Breast epithelium (tissue), 4 donors: Measurements from ENCODE around the gene BMP10. TPM values are rescaled to one million over a fixed set of nuclear protein-coding genes. Genes with fewer than 3 reads are reported as not detected.

Experiments used
- DNase-seq, 2 donors: peaks; one replicate each; pipeline ENCODE4 v3.0.0-alpha.2; 2019; ENCODE audit warnings: low spot score in 2 of 2
- H3K27ac ChIP-seq, 2 donors: fragments of 200-600 bp; sonication (generic) in 1 of 2; one replicate each; pipeline ENCODE4 v1.5.1; 2016 to 2019; ENCODE audit warnings: mild to moderate bottlenecking in 1 of 2
- H3K27me3 ChIP-seq, 2 donors: fragments of 200-600 bp; sonication (generic) in 1 of 2; one replicate each; pipeline versions ENCODE4 v1.5.1 to v1.6.0; 2017 to 2019; ENCODE audit warnings: control low read depth in 1 of 2, mild to moderate bottlenecking in 1 of 2
- H3K36me3 ChIP-seq: fragments of 200-600 bp; one replicate; pipeline ENCODE4 v1.5.1; 2019
- H3K4me1 ChIP-seq, 2 donors: fragments of 200-600 bp; sonication (generic); one replicate each; pipeline ENCODE4 v1.5.1; 2016 to 2019; ENCODE audit warnings: control low read depth in 1 of 2
- H3K4me3 ChIP-seq, 3 donors: fragments of 200-600 bp; sonication (generic); 1 replicate in 2 of 3; 2 replicates in 1 of 3; pipeline ENCODE4 v1.5.1; 2016 to 2019; ENCODE audit warnings: mild to moderate bottlenecking in 3 of 3, moderate library complexity in 2 of 3
- H3K9me3 ChIP-seq, 2 donors: fragments of 200-600 bp; sonication (generic) in 1 of 2; one replicate each; pipeline ENCODE4 v1.5.1; 2016 to 2019; ENCODE audit warnings: control low read depth in 1 of 2
- CTCF ChIP-seq, 3 donors: fragments of 450-650 bp; IDR thresholded peaks; one replicate each; pipeline ENCODE4 v1.5.1; 2016 to 2017; ENCODE audit warnings: antibody characterized with exemption in 3 of 3, mild to moderate bottlenecking in 3 of 3, moderate library complexity in 3 of 3
- POLR2A ChIP-seq: fragments of 450-650 bp; IDR thresholded peaks from one replicate; pipeline ENCODE4 v1.6.1; 2016; ENCODE audit warnings: antibody characterized with exemption, mild to moderate bottlenecking, moderate library complexity
- POLR2AphosphoS5 ChIP-seq, 3 donors: sonication (generic); formaldehyde crosslinking; IDR thresholded peaks; one replicate each; pipeline ENCODE4 v1.6.1; 2017; ENCODE audit warnings: antibody characterized with exemption in 3 of 3
- intact Hi-C: fragments of 100-400 bp; cut with DNase I; formaldehyde crosslinking; loops from one replicate; pipeline ENCODE4 v1.15.1; 2023; ENCODE audit warnings: low total_unique reads
- total RNA-seq, 3 donors: library from RNA; depleted of rRNA; stranded (reverse); fragments of >200 nt; gene quantifications; one replicate each; pipeline ENCODE4 v1.1.0, GENCODE V29; 2016

BMP10 gene
- total RNA-seq, 3 donors from 2014 or later, result not detected

- H3K27ac ChIP-seq, result no peak overlapping the region
- no peak for DNase-seq
- intact Hi-C loops, result no loop called here
- H3K4me1 ChIP-seq, result no peaks in the 10 kb centered on the region
- TF ChIP-seq CTCF (IDR thresholded peaks at IDR 0.05), result no peak
- TF ChIP-seq POLR2A, result no peak
- no peak for TF ChIP-seq POLR2AphosphoS5 (IDR thresholded peaks at IDR 0.05)
- no peaks in the 10 kb centered on the region for H3K36me3 ChIP-seq
- H3K4me3 ChIP-seq, result no peak overlapping the region
- no peaks in the 10 kb centered on the region for H3K9me3 ChIP-seq
- no peaks in the 10 kb centered on the region for H3K27me3 ChIP-seq
These were observed 44.2 kb upstream of the BMP10 start for GRCh38 chr2:68915393-68915792.

GRCh38 chr2:68913359-68913758, 42.2 kb upstream of the BMP10 start:
- Histone ChIP-seq H3K4me1 (peaks cover 0 to 7% of the 10 kb centered on the region in 2 donors), H3K9me3 (no peaks in the 10 kb centered on the region), H3K27me3 (no peaks in the 10 kb centered on the region), H3K4me3 (no peak overlapping the region), H3K27ac (no peak overlapping the region), H3K36me3 (no peaks in the 10 kb centered on the region)
- no peak for DNase-seq
- no peak for TF ChIP-seq POLR2AphosphoS5 (IDR thresholded peaks at IDR 0.05)
- intact Hi-C loops, result loop anchor here (5.0 kb wide), 1 partner anchor 146 kb away; no protein-coding TSS in a partner anchor

- no peaks in the 10 kb centered on the region for H3K36me3 ChIP-seq
These were observed 41.5 kb upstream of the BMP10 start for GRCh38 chr2:68912732-68913131.

GRCh38 chr2:68912111-68912510, 40.9 kb upstream of the BMP10 start:
- Histone ChIP-seq H3K4me1 (peaks cover 0 to 7% of the 10 kb centered on the region in 2 donors), H3K36me3 (no peaks in the 10 kb centered on the region), H3K27me3 (no peaks in the 10 kb centered on the region), H3K4me3 (no peak overlapping the region), H3K27ac (no peak overlapping the region), H3K9me3 (no peaks in the 10 kb centered on the region)
- no peak for DNase-seq
- no peak for TF ChIP-seq CTCF (IDR thresholded peaks at IDR 0.05)
- TF ChIP-seq POLR2A, result no peak
- TF ChIP-seq POLR2AphosphoS5 (IDR thresholded peaks at IDR 0.05), result no peak
- intact Hi-C loops, result loop anchor here (5.0 kb wide), 1 partner anchor 145 kb away; no protein-coding TSS in a partner anchor

More at GRCh38 chr2:68912732-68913131, 41.5 kb upstream of the BMP10 start:
- Histone ChIP-seq H3K4me3 (no peak overlapping the region), H3K27me3 (no peaks in the 10 kb centered on the region), H3K4me1 (peaks cover 0 to 7% of the 10 kb centered on the region in 2 donors), H3K9me3 (no peaks in the 10 kb centered on the region), H3K27ac (no peak overlapping the region)
- no peak for DNase-seq
- no peak for TF ChIP-seq CTCF (IDR thresholded peaks at IDR 0.05)
- no peak for TF ChIP-seq POLR2A
- no peak for TF ChIP-seq POLR2AphosphoS5 (IDR thresholded peaks at IDR 0.05)
- intact Hi-C loops, result loop anchor here (5.0 kb wide), 1 partner anchor 145 kb away; no protein-coding TSS in a partner anchor

- Histone ChIP-seq H3K4me1 (peaks cover 0 to 7% of the 10 kb centered on the region in 2 donors), H3K27me3 (no peaks in the 10 kb centered on the region), H3K27ac (no peak overlapping the region), H3K9me3 (no peaks in the 10 kb centered on the region), H3K36me3 (no peaks in the 10 kb centered on the region), H3K4me3 (no peak overlapping the region)
- intact Hi-C loops, result loop anchor here (5.0 kb wide), 1 partner anchor 144 kb away; no protein-coding TSS in a partner anchor
- DNase-seq, result no peak
- TF ChIP-seq POLR2A, result no peak
These were observed 40.5 kb upstream of the BMP10 start for GRCh38 chr2:68911709-68912108.

GRCh38 chr2:68911246-68911645, 40.0 kb upstream of the BMP10 start:
- Histone ChIP-seq H3K4me3 (no peak overlapping the region), H3K27me3 (no peaks in the 10 kb centered on the region), H3K4me1 (peaks cover 0 to 7% of the 10 kb centered on the region in 2 donors), H3K9me3 (no peaks in the 10 kb centered on the region), H3K36me3 (no peaks in the 10 kb centered on the region), H3K27ac (no peak overlapping the region)
- TF ChIP-seq POLR2AphosphoS5 (IDR thresholded peaks at IDR 0.05), result no peak
- no peak for TF ChIP-seq CTCF (IDR thresholded peaks at IDR 0.05)
- TF ChIP-seq POLR2A, result no peak
- intact Hi-C loops, result loop anchor here (5.0 kb wide), 1 partner anchor 144 kb away; no protein-coding TSS in a partner anchor
- no peak for DNase-seq
